ENCODE results near the gene STON2.

- TF ChIP-seq CTCF (IDR thresholded peaks at IDR 0.05; ENCODE audit: control extremely low read depth in 1 of 3, insufficient read depth in 1 of 3, low read depth in 1 of 3, low read length in 3 of 3) (no peak), USF2 (IDR thresholded peaks at IDR 0.05; ENCODE audit: low read length) (no peak), HDAC6 (IDR thresholded peaks at IDR 0.05; ENCODE audit: low read depth, low read length) (no peak), RAD21 (IDR thresholded peaks at IDR 0.05 in 1 of 2, conservative IDR thresholded peaks at IDR 0.05 in 1 of 2; ENCODE audit: low read depth in 2 of 2, low read length in 2 of 2) (no peak), EGR1 (IDR thresholded peaks at IDR 0.05; ENCODE audit: borderline replicate concordance, low read depth, low read length) (no peak)
Measured at GRCh38 chr14:81430235-81430634, 30.1 kb upstream of the STON2 start.

Measured in H1 (cell line).